A673 (cell line): Measurements from ENCODE around the gene PPTC7.

Experiments used
- CTCF ChIP-seq: fragments of 300-800, 200-600 bp; sonication (generic); conservative IDR thresholded peaks from 2 replicates; pipeline ENCODE4 v1.5.1; 2017; ENCODE audit warnings: low read depth, mild to moderate bottlenecking, antibody characterized with exemption, low read length, moderate library complexity, mixed read lengths
- EZH2 ChIP-seq: fragments of 200-600 bp; sonication (generic); IDR thresholded peaks from 2 replicates; pipeline ENCODE4 v1.6.1; 2017; ENCODE audit warnings: borderline replicate concordance, low read depth, mild to moderate bottlenecking, mixed read lengths, antibody characterized with exemption, low read length; ENCODE audit not compliant: poor library complexity, severe bottlenecking

- TF ChIP-seq CTCF (no peak), EZH2 (no peak)
These were observed 2.2 kb upstream of the PPTC7 start for GRCh38 chr12:110585231-110585799.
